GM18868 (cell line): ENCODE measurements around the gene PDE1C.
A peak's percentile ranks its signal among the peaks of the same experiment; 100 is the strongest.
"Not testable (repeated sequence)": the region's sequence is repeated elsewhere in the genome, so short reads cannot be mapped to it uniquely, and the experiment has no call there.

Experiments used
- ATAC-seq: cut with Tn5 transposase; IDR thresholded peaks from one replicate; pipeline ENCODE4 v1.9.1; 2021; ENCODE audit warnings: mild to moderate bottlenecking, moderate library complexity; ENCODE audit not compliant: unreplicated experiment

PDE1C gene

DNA sequence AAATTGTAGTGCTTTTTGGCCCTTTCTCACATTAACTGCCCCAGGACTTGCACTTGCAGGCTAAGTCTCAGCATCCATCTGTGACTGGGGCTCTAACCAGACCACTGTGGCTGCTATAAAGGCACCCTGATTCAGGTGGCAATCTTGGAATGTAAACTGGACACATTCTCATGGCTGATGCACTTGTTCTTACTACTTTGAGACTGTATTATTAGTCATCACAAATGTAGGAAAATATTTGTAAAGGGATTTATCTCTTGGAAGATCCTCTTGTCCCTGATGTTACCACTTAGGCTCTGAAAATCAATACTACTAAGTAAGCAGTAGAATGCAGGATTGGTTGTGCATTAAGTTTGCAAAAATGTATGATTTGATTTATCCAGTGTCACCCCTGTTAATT, 25.0 kb downstream of the PDE1C start:
- ATAC-seq = no peak

- ATAC-seq = no peak
Observed at GRCh38 chr7:32044739-32045138, 25.5 kb downstream of the PDE1C start.

GRCh38 chr7:32043688-32044087, 26.5 kb downstream of the PDE1C start:
- peak; percentile 72 for ATAC-seq

DNA sequence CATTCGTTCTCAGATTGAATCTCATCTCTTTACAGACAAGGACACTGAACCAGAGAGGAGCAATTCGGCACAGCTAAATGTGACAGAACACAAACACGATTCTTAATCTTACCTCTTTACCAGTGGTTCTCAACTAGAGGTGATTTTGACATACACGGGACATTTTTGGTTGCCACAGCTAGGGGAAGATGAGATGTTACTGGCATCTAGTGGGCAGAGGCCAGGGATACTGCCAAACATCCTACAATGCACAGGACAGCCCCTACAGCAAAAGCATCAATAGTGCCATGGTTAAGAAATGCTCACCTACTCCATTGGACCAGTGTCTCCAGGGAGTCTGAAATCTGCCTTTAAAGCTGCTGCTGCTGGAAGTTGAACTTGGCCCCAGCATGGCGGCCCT, 27.3 kb downstream of the PDE1C start:
- no peak for ATAC-seq

- ATAC-seq = no peak
Observed at GRCh38 chr7:32039000-32039756, 31.0 kb downstream of the PDE1C start.

DNA sequence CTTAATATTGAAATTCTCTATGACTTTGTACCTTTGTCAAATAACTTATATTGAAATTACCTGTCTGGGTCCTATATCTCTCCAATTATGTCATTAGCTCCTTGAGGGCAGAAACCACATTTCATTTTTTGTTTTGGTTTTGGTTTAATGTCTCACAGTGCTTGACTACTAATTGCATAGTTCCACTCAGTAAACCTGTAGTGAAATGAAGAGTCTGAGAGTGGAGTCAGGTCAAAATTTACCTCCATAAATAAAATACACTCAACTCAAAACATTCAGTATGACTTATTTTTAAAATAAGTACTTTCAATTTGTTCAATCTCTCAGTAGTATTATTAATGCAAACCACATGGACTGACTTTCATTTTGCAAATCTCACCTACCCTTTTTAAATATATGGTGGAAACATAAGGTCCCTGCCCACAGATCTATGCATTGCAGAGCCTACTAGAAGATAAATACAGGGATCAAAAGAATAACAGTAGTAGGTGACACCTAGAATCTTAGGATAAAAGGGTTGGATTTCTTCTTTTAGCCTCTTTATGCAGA, 32.5 kb downstream of the PDE1C start:
- ATAC-seq = peak; percentile 88

- peak; percentile 42 for ATAC-seq
Observed at GRCh38 chr7:32036557-32036956, 33.6 kb downstream of the PDE1C start.

DNA sequence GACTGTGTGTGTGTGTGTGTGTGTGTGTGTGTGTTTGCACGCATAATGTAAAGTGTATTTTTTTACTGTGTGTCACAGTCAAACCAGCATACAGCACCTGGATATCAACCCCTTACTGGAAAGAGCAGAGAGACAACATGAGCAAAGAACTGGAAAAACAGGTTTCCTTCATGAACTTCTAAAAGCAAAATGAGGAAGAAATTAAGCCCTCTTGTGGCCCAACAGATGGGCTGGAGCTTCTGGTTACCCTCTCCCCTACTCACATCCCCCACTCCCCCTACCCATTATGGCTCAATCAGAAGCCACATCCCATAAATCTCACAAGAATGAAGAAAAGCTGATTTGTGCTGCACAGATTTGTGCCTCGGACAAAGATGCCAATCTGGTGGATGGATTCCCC, 36.2 kb downstream of the PDE1C start:
- ATAC-seq = no peak

- ATAC-seq = no peak
Observed at GRCh38 chr7:32033006-32033405, 37.2 kb downstream of the PDE1C start.

- ATAC-seq = no peak
Observed at GRCh38 chr7:32032211-32032610, 38.0 kb downstream of the PDE1C start.

GRCh38 chr7:32030904-32031692, 39.1 kb downstream of the PDE1C start:
- ATAC-seq = no peak

- ATAC-seq = no peak
Observed at GRCh38 chr7:32026083-32026425, 44.2 kb downstream of the PDE1C start.

DNA sequence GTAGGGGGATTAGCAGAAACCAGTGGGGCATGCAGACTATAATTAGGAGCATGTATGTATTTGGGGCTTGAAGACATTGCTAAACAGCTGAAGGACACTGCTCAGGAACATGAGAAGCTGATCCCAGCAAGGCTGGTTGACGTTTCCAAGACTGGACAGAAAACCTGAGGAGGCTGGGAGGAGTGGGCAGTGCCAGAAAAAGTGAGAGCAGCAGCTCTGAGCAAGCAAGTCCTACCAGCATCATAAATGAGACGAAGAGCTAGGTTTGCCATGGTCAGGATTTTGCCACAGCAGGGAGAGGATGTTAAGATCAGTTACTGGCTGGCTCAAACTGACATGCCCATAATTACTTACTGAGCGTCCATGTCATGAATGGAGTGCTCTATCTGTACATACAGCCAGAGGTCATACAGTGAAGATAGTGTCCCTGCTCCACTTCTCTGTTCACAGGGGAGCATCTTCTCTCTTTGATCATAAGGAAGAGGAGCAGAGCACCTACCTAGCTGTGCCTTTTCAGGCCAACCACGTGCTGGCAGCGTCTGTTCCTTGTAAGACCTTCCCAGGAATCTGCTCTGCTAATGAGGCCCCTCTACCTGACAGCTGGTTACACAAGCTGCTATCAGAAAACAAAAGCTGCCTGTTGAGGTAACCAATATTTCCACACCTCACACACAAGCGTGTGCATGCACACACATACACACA, 44.7 kb downstream of the PDE1C start:
- no peak for ATAC-seq

- no peak for ATAC-seq
Observed at GRCh38 chr7:32023376-32023775, 46.8 kb downstream of the PDE1C start.

GRCh38 chr7:32022966-32023365, 47.2 kb downstream of the PDE1C start:
- ATAC-seq = no peak

- ATAC-seq = no peak
Observed at GRCh38 chr7:32020551-32021159, 49.6 kb downstream of the PDE1C start.

DNA sequence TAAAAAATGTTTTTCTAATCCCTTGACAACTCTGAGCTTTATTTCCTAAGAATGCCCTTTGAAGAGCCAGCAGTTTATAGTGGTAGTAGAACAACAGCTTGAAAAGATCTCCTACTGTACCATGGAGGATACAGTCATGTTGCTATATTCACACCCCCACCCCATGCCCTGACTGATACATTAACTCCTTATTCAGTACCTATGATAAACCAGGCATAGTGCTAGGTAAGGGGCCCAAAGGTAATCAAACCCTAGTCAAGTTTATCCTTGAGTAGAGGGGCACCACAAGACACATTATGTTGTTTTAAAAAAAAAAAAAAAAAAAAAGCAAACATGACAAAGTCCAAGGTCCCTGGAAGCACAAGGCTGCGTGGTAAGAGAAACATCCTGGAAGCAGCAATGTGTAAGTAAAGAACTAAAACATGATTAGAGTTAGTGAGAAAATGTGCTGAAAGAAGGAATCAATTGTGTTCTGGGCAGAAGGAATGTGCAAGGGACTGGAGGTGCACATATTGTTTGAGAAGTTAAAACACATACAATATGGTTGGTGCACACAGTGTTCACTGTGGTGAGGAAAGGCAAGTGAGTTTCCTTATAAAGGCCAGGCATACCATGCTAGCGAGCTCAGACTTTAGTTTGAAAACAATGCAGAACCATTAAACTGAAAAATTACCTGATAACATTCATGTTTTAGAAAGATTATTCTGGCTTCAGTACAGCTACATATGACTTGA, 51.2 kb downstream of the PDE1C start:
- ATAC-seq = no peak

GRCh38 chr7:32015133-32015532, 55.1 kb downstream of the PDE1C start:
- ATAC-seq = no peak

- ATAC-seq = not testable (repeated sequence)
Observed at GRCh38 chr7:32013471-32013870, 56.7 kb downstream of the PDE1C start.

DNA sequence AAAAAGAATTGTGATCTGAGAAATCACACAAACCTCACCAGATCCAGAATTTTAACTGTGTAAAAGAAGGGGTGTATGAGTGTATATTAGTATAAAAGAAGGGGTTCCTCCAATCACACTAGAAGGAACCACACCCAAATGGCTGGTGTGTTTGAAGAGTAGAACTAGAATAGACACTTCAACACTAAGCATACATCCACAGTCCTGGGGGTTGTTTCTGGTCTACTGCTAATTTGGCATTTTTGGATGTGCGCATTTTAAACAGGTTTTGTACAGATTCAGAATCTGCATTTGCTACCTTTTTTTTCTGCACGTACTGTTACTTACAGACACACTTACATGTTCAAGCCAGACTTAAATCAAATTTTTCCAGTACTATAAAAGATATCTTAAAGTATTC, 64.6 kb downstream of the PDE1C start:
- ATAC-seq = no peak
